GM19467 (cell line): ENCODE results near the gene CDK5RAP2.
"Not testable (repeated sequence)": the region's sequence is repeated elsewhere in the genome, so short reads cannot be mapped to it uniquely, and the experiment has no call there.

Experiments
- ATAC-seq: cut with Tn5 transposase; IDR thresholded peaks from one replicate; pipeline ENCODE4 v1.9.1; 2021; ENCODE audit warnings: mild to moderate bottlenecking, moderate library complexity; ENCODE audit not compliant: unreplicated experiment

CDK5RAP2 gene

GRCh38 chr9:120477534-120478001, 102.4 kb downstream of the CDK5RAP2 start:
- ATAC-seq, result peak; percentile 59

- ATAC-seq, result no peak
These were observed 104.6 kb downstream of the CDK5RAP2 start for GRCh38 chr9:120475341-120475740.

GRCh38 chr9:120474591-120475243, 105.2 kb downstream of the CDK5RAP2 start:
- no peak for ATAC-seq

- no peak for ATAC-seq
These were observed 106.4 kb downstream of the CDK5RAP2 start for GRCh38 chr9:120473608-120474007.

GRCh38 chr9:120465685-120466407, 114.1 kb downstream of the CDK5RAP2 start:
- ATAC-seq, result no peak

GRCh38 chr9:120464887-120465421, 115.0 kb downstream of the CDK5RAP2 start:
- ATAC-seq, result no peak

- no peak for ATAC-seq
These were observed 115.6 kb downstream of the CDK5RAP2 start for GRCh38 chr9:120464176-120464886.

- ATAC-seq, result no peak
These were observed 116.2 kb downstream of the CDK5RAP2 start for GRCh38 chr9:120463765-120464164.

GRCh38 chr9:120461677-120462076, 118.3 kb downstream of the CDK5RAP2 start:
- ATAC-seq, result not testable (repeated sequence)

- no peak for ATAC-seq
These were observed 123.7 kb downstream of the CDK5RAP2 start for GRCh38 chr9:120456218-120456617.

GRCh38 chr9:120454467-120454866, 125.5 kb downstream of the CDK5RAP2 start:
- no peak for ATAC-seq

- ATAC-seq, result no peak
These were observed 126.2 kb downstream of the CDK5RAP2 start for GRCh38 chr9:120453792-120454191.

GRCh38 chr9:120452631-120453030, 127.3 kb downstream of the CDK5RAP2 start:
- ATAC-seq, result no peak

- no peak for ATAC-seq
These were observed 129.1 kb downstream of the CDK5RAP2 start for GRCh38 chr9:120450916-120451315.

- ATAC-seq, result no peak
These were observed 130.4 kb downstream of the CDK5RAP2 start for GRCh38 chr9:120449566-120449965.

GRCh38 chr9:120447959-120448500, 131.9 kb downstream of the CDK5RAP2 start:
- ATAC-seq, result no peak

GRCh38 chr9:120446671-120447070, 133.3 kb downstream of the CDK5RAP2 start:
- ATAC-seq, result no peak

GRCh38 chr9:120443976-120444375, 136.0 kb downstream of the CDK5RAP2 start:
- no peak for ATAC-seq

GRCh38 chr9:120443489-120443888, 136.5 kb downstream of the CDK5RAP2 start:
- no peak for ATAC-seq

- ATAC-seq, result no peak
These were observed 137.5 kb downstream of the CDK5RAP2 start for GRCh38 chr9:120442308-120442995.
